Esophagus muscularis mucosa (tissue), 4 donors: ENCODE measurements around the gene B3GALT4. TPM values are rescaled to one million over a fixed set of nuclear protein-coding genes. Genes with fewer than 3 reads are reported as not detected.

Experiments used
- DNase-seq: peaks from one replicate; pipeline ENCODE4 v3.0.0-alpha.2; 2017; ENCODE audit errors: extremely low spot score
- H3K27ac ChIP-seq, 4 donors: fragments of 200-600 bp; sonication (generic); replicated peaks in 1 of 4; 1 replicate in 3 of 4; 2 replicates in 1 of 4; pipeline ENCODE4 v1.5.1; 2016 to 2019; ENCODE audit warnings: mild to moderate bottlenecking in 1 of 4
- H3K27me3 ChIP-seq, 4 donors: fragments of 200-600 bp; sonication (generic); one replicate each; pipeline versions ENCODE4 v1.5.1 to v1.6.0; 2016 to 2019
- H3K36me3 ChIP-seq, 4 donors: fragments of 200-600 bp; sonication (generic); one replicate each; pipeline ENCODE4 v1.5.1; 2016 to 2019
- H3K4me1 ChIP-seq, 4 donors: fragments of 200-600 bp; sonication (generic); one replicate each; pipeline ENCODE4 v1.5.1; 2016 to 2019
- H3K4me3 ChIP-seq, 4 donors: fragments of 200-600 bp; sonication (generic); 1 replicate in 2 of 4; 2 replicates in 2 of 4; pipeline ENCODE4 v1.5.1; 2016 to 2019; ENCODE audit warnings: mild to moderate bottlenecking in 4 of 4, moderate library complexity in 1 of 4
- H3K9me3 ChIP-seq, 4 donors: fragments of 200-600 bp; sonication (generic); 1 replicate in 3 of 4; 2 replicates in 1 of 4; pipeline ENCODE4 v1.5.1; 2016 to 2019
- EP300 ChIP-seq: sonication (generic); formaldehyde crosslinking; IDR thresholded peaks from one replicate; pipeline ENCODE4 v1.6.1; 2017; ENCODE audit warnings: antibody characterized with exemption
- POLR2A ChIP-seq: fragments of 450-650 bp; IDR thresholded peaks from one replicate; pipeline ENCODE4 v1.6.1; 2017; ENCODE audit warnings: antibody characterized with exemption, moderate library complexity, mild to moderate bottlenecking, low read depth
- POLR2AphosphoS5 ChIP-seq, 2 donors: sonication (generic); formaldehyde crosslinking; IDR thresholded peaks; one replicate each; pipeline ENCODE4 v1.6.1; 2017; ENCODE audit warnings: antibody characterized with exemption in 2 of 2
- WGBS: methylation state at CpG from one replicate; pipeline ENCODE4 v1.1.5; 2018; 5-methylcytosine and 5-hydroxymethylcytosine counted together
- intact Hi-C: fragments of 100-400 bp; cut with DNase I; formaldehyde crosslinking; loops from one replicate; pipeline ENCODE4 v1.15.1; 2023
- total RNA-seq, 4 donors: library from RNA; depleted of rRNA; stranded (reverse); fragments of >200 nt; gene quantifications; one replicate each; pipeline versions ENCODE4 v1.1.0 to v1.2.1, GENCODE V29; 2016
- TF ChIP-seq, protein P1 (sequence below), 3 experiments: fragments of 200-600 bp in 2 of 3; fragments of 450-650 bp in 1 of 3; sonication (generic) in 2 of 3; IDR thresholded peaks; one replicate each; pipeline ENCODE4 v1.5.1; 2017 to 2019; ENCODE audit warnings: antibody characterized with exemption in 3 of 3, mild to moderate bottlenecking in 2 of 3, moderate library complexity in 1 of 3

The B3GALT4 gene
- total RNA-seq, 4 donors from 2014 or later, result 13.1 to 26.8 (median 24.2) TPM

DNA sequence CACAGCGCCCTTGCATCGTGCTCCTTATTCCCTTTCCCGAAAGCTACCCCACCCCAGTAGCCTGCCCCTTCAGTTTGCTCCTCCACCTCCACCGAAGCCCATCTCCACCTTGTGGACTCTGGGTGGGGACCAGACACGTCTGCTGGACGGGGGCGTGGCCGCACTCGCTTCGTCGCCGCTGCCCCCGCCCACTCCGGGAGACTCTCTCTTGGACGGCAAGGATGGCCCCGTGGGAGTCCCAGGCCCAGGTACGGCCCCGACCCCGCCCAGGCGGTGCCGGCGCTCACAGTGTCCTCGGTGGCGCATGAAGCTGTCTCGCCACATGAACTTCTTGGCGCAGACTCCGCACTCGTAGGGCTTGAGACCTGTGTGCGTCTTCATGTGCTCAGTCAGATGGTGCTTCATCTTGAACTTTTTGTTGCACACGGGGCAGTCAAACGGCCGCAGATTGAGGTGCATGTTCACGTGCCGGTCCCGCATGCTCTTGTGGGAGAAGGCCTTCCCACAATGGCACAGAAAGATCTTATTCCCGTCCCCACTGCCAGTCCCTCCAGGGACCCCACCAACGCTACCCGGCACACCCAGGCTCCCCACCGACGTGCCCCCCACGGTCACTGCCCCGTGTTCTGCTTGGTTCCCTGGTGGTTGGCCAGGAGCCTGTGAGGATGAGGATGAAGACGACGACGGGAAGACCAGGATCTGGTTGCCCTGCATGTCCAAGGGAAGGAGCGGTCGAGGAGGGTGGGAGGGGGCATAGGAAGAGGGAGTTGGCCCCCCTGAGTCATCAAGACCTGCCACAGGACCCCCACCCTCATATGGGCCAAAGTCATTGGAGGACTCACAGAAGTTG is 38.2 kb downstream of the B3GALT4 start:
- intact Hi-C loops, result loop anchor here (5.0 kb wide), 1 partner anchor 43 kb away; the partner anchor contains the start of genes RPS18 and VPS52
- peak overlapping the region; percentile 59 to 96 (median 89) for H3K4me3 ChIP-seq
- no peak for TF ChIP-seq EP300
- TF ChIP-seq POLR2AphosphoS5 (IDR thresholded peaks at IDR 0.05), result peak in 1 of 2 donors; percentile 7
- H3K9me3 ChIP-seq, result no peaks in the 10 kb centered on the region
- WGBS, result 48% methylated on average over 22 of the region's 47 CpGs
- H3K27ac ChIP-seq, result peak overlapping the region; percentile 88 to 96 (median 96)
- H3K36me3 ChIP-seq, result peaks cover 16 to 35% (median 33%) of the 10 kb centered on the region in 4 donors
- H3K27me3 ChIP-seq, result no peaks in the 10 kb centered on the region
- peaks cover 45 to 82% (median 73%) of the 10 kb centered on the region in 4 donors for H3K4me1 ChIP-seq
- DNase-seq, result no peak

DNA sequence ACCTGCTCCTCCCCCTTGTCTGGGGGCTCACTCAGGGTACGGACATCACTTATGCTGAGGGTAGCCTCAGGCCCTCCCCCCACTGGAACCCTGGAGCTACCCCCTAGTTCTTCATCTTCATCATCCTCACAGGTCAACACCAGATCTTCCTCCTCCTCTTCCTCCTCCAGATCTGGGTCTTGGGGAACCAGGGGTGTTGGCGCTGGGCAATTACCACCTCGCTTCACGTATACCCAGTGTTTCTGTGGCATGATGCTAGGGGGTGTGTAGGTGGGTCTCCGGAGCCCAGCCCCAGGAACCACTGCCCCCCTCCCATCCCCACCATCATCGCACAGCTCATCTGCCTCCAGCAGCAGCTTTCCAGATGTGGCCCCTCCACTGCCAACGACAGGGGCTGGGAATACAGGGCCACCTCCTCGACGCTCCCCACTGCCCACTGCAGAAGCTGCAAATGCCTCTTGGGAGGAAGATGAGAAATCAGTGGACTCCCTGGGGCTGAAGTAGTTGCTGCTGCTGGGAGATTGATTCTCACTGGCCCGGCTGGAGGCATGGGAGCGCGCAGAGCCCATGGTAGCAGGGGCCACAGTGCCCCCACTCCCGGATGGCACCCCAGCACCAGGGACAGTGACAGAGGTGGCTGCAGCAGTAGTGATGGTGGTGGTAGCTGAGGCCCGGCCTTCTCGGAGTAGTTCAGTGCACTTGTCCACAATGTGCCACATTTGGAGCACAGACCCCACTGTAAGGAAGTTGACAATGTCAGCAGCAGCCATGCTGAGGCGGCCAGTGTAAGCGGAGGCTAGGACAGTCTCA is 39.1 kb downstream of the B3GALT4 start:
- DNase-seq, result no peak
- WGBS, result 87% methylated on average over 15 of the region's 17 CpGs

DNA sequence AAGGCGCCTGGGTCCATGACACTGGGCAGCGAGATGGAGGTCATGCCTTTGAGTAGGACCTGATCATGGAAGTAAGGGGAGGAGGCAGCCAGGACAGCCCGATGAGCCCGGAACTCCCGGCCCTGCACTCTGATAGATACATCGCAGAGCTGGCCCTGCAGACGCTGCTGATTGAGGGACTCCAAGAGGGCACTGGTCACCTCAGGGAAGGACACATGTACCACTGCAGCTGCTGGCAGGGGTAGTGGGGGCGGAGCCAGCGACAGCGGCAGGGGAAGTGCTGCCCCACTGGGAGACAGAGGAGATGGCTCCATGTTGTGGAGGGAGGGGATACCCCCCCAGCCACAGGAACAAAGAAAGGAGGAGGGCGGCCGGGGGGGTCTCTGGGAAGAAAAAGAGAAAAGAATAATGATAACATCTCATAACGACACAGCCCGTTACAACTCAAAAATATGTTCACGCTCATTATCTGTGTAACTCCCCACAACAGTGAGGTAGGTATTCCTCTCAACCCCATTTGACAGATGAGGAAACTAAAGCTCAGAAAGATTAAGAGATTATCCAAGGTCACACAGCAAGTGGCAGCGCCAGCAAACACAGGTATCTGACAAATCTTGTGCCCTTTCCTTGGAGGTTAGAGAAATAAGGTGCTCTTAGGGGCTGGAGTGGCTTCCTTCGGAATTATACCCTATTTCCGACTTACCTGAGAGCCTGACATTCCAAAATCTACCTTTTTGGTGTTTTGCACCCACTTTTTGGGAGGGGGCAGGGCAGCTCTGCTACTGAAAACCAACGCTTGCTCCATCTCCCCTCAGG is 39.9 kb downstream of the B3GALT4 start:
- WGBS, result 76% methylated on average over 19 of the region's 19 CpGs
- no peaks in the 10 kb centered on the region for H3K27me3 ChIP-seq
- intact Hi-C loops, result no loop called here

More for the DNA sequence above, 39.1 kb downstream of the B3GALT4 start:
- Histone ChIP-seq H3K27ac (peak overlapping the region; percentile 89 to 96 (median 96)), H3K36me3 (peaks cover 24 to 36% (median 33%) of the 10 kb centered on the region in 4 donors), H3K27me3 (no peaks in the 10 kb centered on the region), H3K4me3 (no peak overlapping the region), H3K9me3 (no peaks in the 10 kb centered on the region), H3K4me1 (peaks cover 53 to 85% (median 77%) of the 10 kb centered on the region in 4 donors)
- intact Hi-C loops, result no loop called here
- TF ChIP-seq POLR2AphosphoS5 (IDR thresholded peaks at IDR 0.05) (no peak), EP300 (no peak)

GRCh38 chr6:33317419-33317668 is 40.4 kb downstream of the B3GALT4 start:
- no peaks in the 10 kb centered on the region for H3K9me3 ChIP-seq
- no peaks in the 10 kb centered on the region for H3K27me3 ChIP-seq
- H3K27ac ChIP-seq, result peak overlapping the region; percentile 84 to 95 (median 90)
- H3K4me3 ChIP-seq, result peak overlapping the region; percentile 59 to 74 (median 66)
- intact Hi-C loops, result no loop called here
- 1% methylated on average over 13 of the region's 27 CpGs for WGBS
- H3K4me1 ChIP-seq, result peaks cover 51 to 85% (median 76%) of the 10 kb centered on the region in 4 donors
- peaks cover 27 to 40% (median 32%) of the 10 kb centered on the region in 4 donors for H3K36me3 ChIP-seq
- no peak for DNase-seq
- TF ChIP-seq EP300 (no peak), POLR2AphosphoS5 (IDR thresholded peaks at IDR 0.05) (no peak), POLR2A (no peak)
- TF ChIP-seq, protein P1, sequence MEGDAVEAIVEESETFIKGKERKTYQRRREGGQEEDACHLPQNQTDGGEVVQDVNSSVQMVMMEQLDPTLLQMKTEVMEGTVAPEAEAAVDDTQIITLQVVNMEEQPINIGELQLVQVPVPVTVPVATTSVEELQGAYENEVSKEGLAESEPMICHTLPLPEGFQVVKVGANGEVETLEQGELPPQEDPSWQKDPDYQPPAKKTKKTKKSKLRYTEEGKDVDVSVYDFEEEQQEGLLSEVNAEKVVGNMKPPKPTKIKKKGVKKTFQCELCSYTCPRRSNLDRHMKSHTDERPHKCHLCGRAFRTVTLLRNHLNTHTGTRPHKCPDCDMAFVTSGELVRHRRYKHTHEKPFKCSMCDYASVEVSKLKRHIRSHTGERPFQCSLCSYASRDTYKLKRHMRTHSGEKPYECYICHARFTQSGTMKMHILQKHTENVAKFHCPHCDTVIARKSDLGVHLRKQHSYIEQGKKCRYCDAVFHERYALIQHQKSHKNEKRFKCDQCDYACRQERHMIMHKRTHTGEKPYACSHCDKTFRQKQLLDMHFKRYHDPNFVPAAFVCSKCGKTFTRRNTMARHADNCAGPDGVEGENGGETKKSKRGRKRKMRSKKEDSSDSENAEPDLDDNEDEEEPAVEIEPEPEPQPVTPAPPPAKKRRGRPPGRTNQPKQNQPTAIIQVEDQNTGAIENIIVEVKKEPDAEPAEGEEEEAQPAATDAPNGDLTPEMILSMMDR (IDR thresholded peaks at IDR 0.05), result no peak

More for the DNA sequence above, 39.9 kb downstream of the B3GALT4 start:
- DNase-seq, result no peak
- Histone ChIP-seq H3K27ac (peak overlapping the region; percentile 84 to 95 (median 90)), H3K4me3 (peak overlapping the region; percentile 59 to 74 (median 66)), H3K4me1 (peaks cover 53 to 85% (median 77%) of the 10 kb centered on the region in 4 donors), H3K36me3 (peaks cover 27 to 40% (median 32%) of the 10 kb centered on the region in 4 donors), H3K9me3 (no peaks in the 10 kb centered on the region)
- TF ChIP-seq POLR2A, result no peak
- no peak for TF ChIP-seq EP300
- TF ChIP-seq POLR2AphosphoS5 (IDR thresholded peaks at IDR 0.05), result no peak
- TF ChIP-seq, protein P1 (IDR thresholded peaks at IDR 0.05), result no peak

DNA sequence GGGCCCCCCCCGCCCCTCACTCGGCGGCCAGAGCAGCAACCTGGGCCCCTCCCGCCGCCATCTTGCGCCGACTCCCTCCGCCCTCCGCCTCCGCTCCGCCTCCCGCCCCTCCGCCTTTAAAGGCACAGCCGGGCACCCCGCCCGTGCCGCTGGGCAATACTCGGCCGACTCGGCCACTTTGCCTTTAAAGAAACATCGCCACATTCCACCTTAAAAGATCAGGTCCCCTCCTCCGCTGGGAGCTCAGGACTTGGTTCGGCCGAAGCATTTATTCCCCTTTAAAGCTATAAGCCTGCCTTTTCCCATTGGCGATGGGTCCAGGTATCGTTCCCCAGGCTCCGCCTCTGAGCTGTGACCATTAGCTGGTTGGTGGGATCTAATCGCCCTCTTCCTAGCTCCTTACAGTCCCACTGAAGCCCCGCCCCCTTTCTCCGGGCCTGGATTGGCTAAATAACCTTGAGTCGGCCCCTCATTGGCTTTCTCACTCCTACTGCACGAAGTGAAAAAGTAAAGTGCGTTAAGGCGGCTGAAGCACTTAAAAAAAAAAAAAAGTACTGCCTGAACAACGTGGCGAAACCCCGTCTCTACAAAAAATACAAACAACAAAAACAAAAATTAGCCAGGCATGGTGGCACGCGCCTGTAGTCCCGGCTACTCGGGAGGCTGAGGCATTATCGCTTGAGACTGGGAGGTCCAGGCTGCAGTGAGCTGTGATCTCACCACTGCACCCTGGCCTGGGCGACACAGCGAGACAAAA is 40.9 kb downstream of the B3GALT4 start, which contains the start of gene ZBTB22:
Gene ZBTB22 (minus strand): TSS at position 76 of the 757 bp plus-strand sequence. CDS start 828 bp downstream, outside the sequence.
- intact Hi-C loops, result no loop called here
- no peaks in the 10 kb centered on the region for H3K9me3 ChIP-seq
- WGBS, result 2% methylated on average over 24 of the region's 44 CpGs

More for the DNA sequence above, 40.9 kb downstream of the B3GALT4 start, which contains the start of gene ZBTB22:
- peak; percentile 99 for DNase-seq
- Histone ChIP-seq H3K4me3 (peak within 1 kb of the TSS; percentile 59 to 74 (median 66)), H3K4me1 (peaks cover 47 to 81% (median 73%) of the 10 kb centered on the region in 4 donors), H3K27me3 (no peaks in the 10 kb centered on the region), H3K27ac (peak within 1 kb of the TSS; percentile 84 to 95 (median 90)), H3K36me3 (peaks cover 27 to 40% (median 32%) of the 10 kb centered on the region in 4 donors)
- TF ChIP-seq EP300 (no peak), POLR2AphosphoS5 (IDR thresholded peaks at IDR 0.05) (peak; percentile 68 to 74)
- TF ChIP-seq, protein P1 (IDR thresholded peaks at IDR 0.05), result peak in 1 of 3 experiments; percentile 26
